HTERT RPE-1 (cell line): ENCODE data around the gene SORT1.
"Not testable (repeated sequence)": the region's sequence is repeated elsewhere in the genome, so short reads cannot be mapped to it uniquely, and the experiment has no call there.

Experiments used
- in situ Hi-C: fragments of 300-500 bp; cut with MboI; formaldehyde crosslinking; loops from 4 replicates; pipeline ENCODE4 v1.14.3; 2020; ENCODE audit warnings: low sequenced_read_pairs

The SORT1 gene

GRCh38 chr1:109397581-109398342 lies at the start of gene SORT1:
SORT1 (minus strand) TSS chr1:109397918; CDS start chr1:109397892, 26 bp downstream.
- in situ Hi-C loops = no loop called here

- in situ Hi-C loops = not testable (repeated sequence)
Measured at GRCh38 chr1:109445949-109446695, 48.4 kb upstream of the SORT1 start.

- in situ Hi-C loops = no loop called here
Measured at GRCh38 chr1:109444346-109444745, 46.6 kb upstream of the SORT1 start.

- in situ Hi-C loops = no loop called here
Measured at GRCh38 chr1:109443476-109443875, 45.8 kb upstream of the SORT1 start.

- in situ Hi-C loops = no loop called here
Measured at GRCh38 chr1:109441069-109441468, 43.4 kb upstream of the SORT1 start.

GRCh38 chr1:109438798-109439297 lies 41.1 kb upstream of the SORT1 start:
- in situ Hi-C loops = no loop called here

GRCh38 chr1:109434484-109434883 lies 36.8 kb upstream of the SORT1 start:
- in situ Hi-C loops = no loop called here

- in situ Hi-C loops = no loop called here
Measured at GRCh38 chr1:109433322-109433721, 35.6 kb upstream of the SORT1 start.

GRCh38 chr1:109432336-109432735 lies 34.6 kb upstream of the SORT1 start:
- in situ Hi-C loops = no loop called here

GRCh38 chr1:109427171-109427467 lies 29.4 kb upstream of the SORT1 start:
- in situ Hi-C loops = no loop called here

GRCh38 chr1:109426281-109427170 lies 28.8 kb upstream of the SORT1 start, which contains the start of gene PSMA5:
PSMA5 (minus strand) TSS chr1:109426448; CDS start chr1:109426330, 118 bp downstream.
- in situ Hi-C loops = no loop called here

- in situ Hi-C loops = no loop called here
Measured at GRCh38 chr1:109425391-109426280, 27.9 kb upstream of the SORT1 start.

GRCh38 chr1:109423498-109423897 lies 25.8 kb upstream of the SORT1 start:
- in situ Hi-C loops = no loop called here

- in situ Hi-C loops = no loop called here
Measured at GRCh38 chr1:109412551-109412950, 14.8 kb upstream of the SORT1 start.

GRCh38 chr1:109404838-109405237 lies 7.1 kb upstream of the SORT1 start:
- in situ Hi-C loops = no loop called here

GRCh38 chr1:109402025-109402424 lies 4.3 kb upstream of the SORT1 start:
- in situ Hi-C loops = no loop called here

GRCh38 chr1:109400035-109400655 lies 2.4 kb upstream of the SORT1 start:
- in situ Hi-C loops = no loop called here

- in situ Hi-C loops = no loop called here
Measured at GRCh38 chr1:109399326-109399957, 1.7 kb upstream of the SORT1 start.
